K562 (cell line): ENCODE measurements around the gene KIF5A.

ENCODE experiments used
- ARNT ChIP-seq, 2 experiments: fragments of 450-650 bp; IDR thresholded peaks; 2 replicates each; pipeline ENCODE4 v1.6.1; 2016; ENCODE audit warnings: mild to moderate bottlenecking in 1 of 2
- ATF1 ChIP-seq, 2 experiments: fragments of 450-650 bp in 1 of 2; IDR thresholded peaks; 2 replicates each; pipeline ENCODE4 v1.6.1; 2016; ENCODE audit warnings: missing compliant biosample characterization in 1 of 2, missing genetic modification characterization in 1 of 2
- CHD2 ChIP-seq: IDR thresholded peaks from 2 replicates; pipeline ENCODE4 v1.6.1; 2011; ENCODE audit warnings: low read depth, low read length
- CTCF ChIP-seq, 3 experiments: IDR thresholded peaks in 2 of 3; conservative IDR thresholded peaks in 1 of 3; 2 replicates each; pipeline ENCODE4 v1.5.1; 2011 to 2012; ENCODE audit warnings: low read length in 3 of 3, mild to moderate bottlenecking in 3 of 3, control low read depth in 2 of 3, improper control_type of control experiment in 1 of 3, inconsistent platforms in 1 of 3, low read depth in 1 of 3, mixed read lengths in 1 of 3, moderate library complexity in 1 of 3; ENCODE audit not compliant: insufficient read depth in 2 of 3
- FIP1L1 ChIP-seq: fragments of 200-400 bp; formaldehyde crosslinking; IDR thresholded peaks from 2 replicates; pipeline ENCODE4 v1.6.1; 2018; ENCODE audit warnings: mild to moderate bottlenecking, low read depth, low read length; ENCODE audit not compliant: poor library complexity, severe bottlenecking
- POLR3G ChIP-seq: IDR thresholded peaks from 2 replicates; pipeline ENCODE4 v1.6.1; 2011; ENCODE audit not compliant: insufficient read length, insufficient replicate concordance; ENCODE audit errors: extremely low read depth
- THRB ChIP-seq: fragments of 450-650 bp; formaldehyde crosslinking; conservative IDR thresholded peaks from 2 replicates; pipeline ENCODE4 v1.4.0; 2022; ENCODE audit warnings: mild to moderate bottlenecking, missing genetic modification characterization

GRCh38 chr12:57553343-57554202, 3.7 kb downstream of the KIF5A start:
- no peak for TF ChIP-seq CHD2
- TF ChIP-seq THRB (CRISPR knock-in tag), result no peak
- no peak for TF ChIP-seq ARNT (IDR thresholded peaks at IDR 0.05)
- TF ChIP-seq POLR3G, result no peak
- TF ChIP-seq CTCF (IDR thresholded peaks at IDR 0.05 in 2 of 3, conservative IDR thresholded peaks at IDR 0.05 in 1 of 3; ENCODE audit: insufficient read depth in 2 of 3, low read depth in 1 of 3, low read length in 3 of 3), result no peak
- no peak for TF ChIP-seq FIP1L1
- no peak for TF ChIP-seq ATF1 (CRISPR knock-in tag; IDR thresholded peaks at IDR 0.05)
- no peak for TF ChIP-seq ATF1 (tag; IDR thresholded peaks at IDR 0.05)
